A549 (cell line): ENCODE results near the gene FNIP2.

Source experiments
- CBX2 ChIP-seq: fragments of 200-600 bp; sonication (generic); IDR thresholded peaks from 2 replicates; pipeline ENCODE4 v1.6.1; 2016; ENCODE audit warnings: low read depth, mild to moderate bottlenecking, borderline replicate concordance
- CBX8 ChIP-seq: fragments of 200-600 bp; sonication (generic); IDR thresholded peaks from 2 replicates; pipeline ENCODE4 v1.6.1; 2016
- CEBPB ChIP-seq, 2 experiments: fragments of >200 bp in 1 of 2; sonication (Bioruptor Twin) in 1 of 2; formaldehyde crosslinking in 1 of 2; IDR thresholded peaks; 2 replicates each; pipeline ENCODE4 v1.6.1; 2012 to 2016
- CHD4 ChIP-seq: fragments of 200-600 bp; sonication (generic); IDR thresholded peaks from 2 replicates; pipeline ENCODE4 v1.6.1; 2016; ENCODE audit warnings: antibody characterized with exemption, mild to moderate bottlenecking, borderline replicate concordance
- CTCF ChIP-seq: fragments of >200 bp; sonication (Bioruptor Twin); formaldehyde crosslinking; IDR thresholded peaks from 3 replicates; pipeline ENCODE4 v1.5.1; 2016
- EP300 ChIP-seq, 2 experiments: fragments of >200 bp; sonication (Bioruptor Twin); formaldehyde crosslinking; IDR thresholded peaks; 2 replicates in 1 of 2; 3 replicates in 1 of 2; pipeline ENCODE4 v1.6.1; 2016 to 2017
- HOXA7 ChIP-seq: fragments of 250-450 bp; sonication (Bioruptor Pico); IDR thresholded peaks from 2 replicates; pipeline ENCODE4 v1.5.0; 2020; ENCODE audit warnings: mild to moderate bottlenecking, moderate library complexity
- JUN ChIP-seq, 2 experiments: fragments of >200 bp; sonication (Bioruptor Twin); formaldehyde crosslinking; IDR thresholded peaks; 2 replicates in 1 of 2; 3 replicates in 1 of 2; pipeline ENCODE4 v1.6.1; 2016 to 2017
- KDM1A ChIP-seq: fragments of 200-600 bp; sonication (generic); IDR thresholded peaks from 2 replicates; pipeline ENCODE4 v1.6.1; 2016; ENCODE audit warnings: low read depth, mild to moderate bottlenecking
- MAX ChIP-seq: IDR thresholded peaks from 2 replicates; pipeline ENCODE4 v1.6.1; 2012
- POLR2A ChIP-seq: IDR thresholded peaks from 2 replicates; pipeline ENCODE4 v1.6.1; 2012; ENCODE audit warnings: mild to moderate bottlenecking, low read length
- REST ChIP-seq: fragments of 200-600 bp; sonication (generic); IDR thresholded peaks from 2 replicates; pipeline ENCODE4 v1.6.1; 2016; ENCODE audit warnings: antibody characterized with exemption, mild to moderate bottlenecking, moderate library complexity
- SMC3 ChIP-seq: fragments of >200 bp; sonication (Bioruptor Twin); formaldehyde crosslinking; IDR thresholded peaks from 3 replicates; pipeline ENCODE4 v1.6.1; 2018; ENCODE audit warnings: inconsistent platforms
- USF2 ChIP-seq: fragments of 450-650 bp; IDR thresholded peaks from 2 replicates; pipeline ENCODE4 v1.6.1; 2014; ENCODE audit warnings: antibody characterized with exemption

GRCh38 chr4:158885564-158885963 is 116.7 kb downstream of the FNIP2 start:
- TF ChIP-seq CHD4: no peak
- no peak for TF ChIP-seq CTCF
- TF ChIP-seq USF2: no peak
- TF ChIP-seq POLR2A: no peak
- TF ChIP-seq CBX2: no peak
- TF ChIP-seq MAX: no peak
- no peak for TF ChIP-seq CBX8
- no peak for TF ChIP-seq EP300 (IDR thresholded peaks at IDR 0.05)
- TF ChIP-seq KDM1A: no peak
- no peak for TF ChIP-seq JUN (IDR thresholded peaks at IDR 0.05)
- no peak for TF ChIP-seq HOXA7 (CRISPR knock-in tag)
- TF ChIP-seq CEBPB (IDR thresholded peaks at IDR 0.05): no peak
- no peak for TF ChIP-seq REST
- TF ChIP-seq SMC3: no peak
